Retina (tissue), 1 donor: ENCODE results near the gene GSTM5.
A peak's percentile ranks its signal among the peaks of the same experiment; 100 is the strongest.
"Not testable (repeated sequence)": the region's sequence is repeated elsewhere in the genome, so short reads cannot be mapped to it uniquely, and the experiment has no call there.

Experiments used
- DNase-seq: peaks from one replicate; pipeline ENCODE4 v3.0.0-alpha.2; 2016

Gene GSTM5

GRCh38 chr1:109732390-109732881, 20.4 kb downstream of the GSTM5 start:
- no peak for DNase-seq

GRCh38 chr1:109733236-109733870, 21.3 kb downstream of the GSTM5 start:
- DNase-seq: no peak

DNA sequence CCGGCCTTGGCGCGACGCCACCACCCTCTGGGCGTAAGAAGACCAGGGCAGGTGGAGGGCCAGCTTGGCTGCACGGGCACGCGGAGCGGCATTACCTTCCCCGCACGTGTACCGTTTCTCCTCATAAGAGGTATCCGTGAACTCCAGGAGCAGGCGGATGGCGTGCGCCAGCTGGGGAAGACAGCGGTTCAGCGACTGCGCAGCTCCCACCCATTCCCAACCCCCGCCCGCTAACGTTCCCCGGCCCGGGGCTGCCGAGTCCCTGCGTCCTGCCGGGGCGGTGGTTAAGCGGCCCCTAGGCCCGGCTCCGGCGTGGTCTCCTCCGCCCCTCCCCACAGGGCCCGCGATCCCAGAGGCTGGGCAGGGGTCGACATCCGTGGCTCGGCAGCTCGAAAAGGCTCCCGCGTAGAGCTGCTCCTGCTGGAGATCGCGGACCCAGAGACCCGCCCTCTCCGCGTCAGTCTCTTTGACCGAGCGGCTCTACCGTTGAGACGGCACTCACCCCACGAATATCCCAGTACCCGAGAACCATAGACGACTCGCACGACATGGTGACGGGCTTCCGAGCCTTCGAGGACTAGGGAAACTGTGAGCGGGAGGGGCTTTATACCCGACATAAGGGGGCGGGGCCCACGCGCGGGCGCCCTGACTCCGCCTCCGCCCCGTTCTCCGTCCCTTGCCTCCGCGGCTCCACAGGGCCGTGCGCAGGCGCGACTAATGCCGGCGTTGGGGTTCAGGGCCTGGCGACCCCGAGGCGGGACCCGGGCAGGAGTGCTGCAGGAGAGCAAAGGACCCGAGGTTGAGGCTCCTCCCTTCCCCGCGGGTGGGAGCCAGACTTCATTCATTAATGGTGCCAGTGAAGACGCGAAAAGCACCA, 27.9 kb downstream of the GSTM5 start:
- DNase-seq: peak; percentile 97

- DNase-seq: no peak
Observed at GRCh38 chr1:109740615-109741373, 28.7 kb downstream of the GSTM5 start, which contains the start of gene GSTM3. GSTM3 (minus strand) TSS chr1:109741038; CDS start chr1:109740287, 751 bp downstream.

GRCh38 chr1:109748311-109748710, 36.3 kb downstream of the GSTM5 start:
- not testable (repeated sequence) for DNase-seq

GRCh38 chr1:109749221-109749620, 37.2 kb downstream of the GSTM5 start:
- no peak for DNase-seq

- DNase-seq: no peak
Observed at GRCh38 chr1:109750241-109750882, 38.3 kb downstream of the GSTM5 start.

DNA sequence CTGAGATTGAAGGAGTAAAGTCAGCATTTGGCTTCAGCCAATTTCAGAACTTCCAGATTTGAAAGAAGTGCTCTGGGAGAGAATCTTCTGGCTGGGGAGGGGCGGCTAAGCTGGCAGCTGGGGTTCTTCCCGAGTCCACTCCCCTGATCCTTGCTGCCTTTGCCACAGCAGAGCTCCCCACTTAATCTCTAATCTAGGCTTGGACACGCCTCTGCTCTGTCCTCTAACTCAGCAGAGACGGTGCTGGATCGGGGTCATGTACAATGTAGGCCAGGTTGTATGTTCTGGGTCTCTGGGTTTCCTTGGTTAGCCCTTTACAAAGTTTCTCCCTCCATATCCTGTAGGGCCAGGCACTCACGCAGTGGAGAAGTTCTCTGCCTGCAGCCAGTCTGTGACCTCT, 38.9 kb downstream of the GSTM5 start:
- DNase-seq: no peak

GRCh38 chr1:109751531-109752260, 39.6 kb downstream of the GSTM5 start:
- no peak for DNase-seq

- DNase-seq: no peak
Observed at GRCh38 chr1:109754738-109755137, 42.7 kb downstream of the GSTM5 start.

- DNase-seq: not testable (repeated sequence)
Observed at GRCh38 chr1:109756325-109756724, 44.3 kb downstream of the GSTM5 start.

GRCh38 chr1:109756848-109757521, 44.9 kb downstream of the GSTM5 start:
- no peak for DNase-seq

DNA sequence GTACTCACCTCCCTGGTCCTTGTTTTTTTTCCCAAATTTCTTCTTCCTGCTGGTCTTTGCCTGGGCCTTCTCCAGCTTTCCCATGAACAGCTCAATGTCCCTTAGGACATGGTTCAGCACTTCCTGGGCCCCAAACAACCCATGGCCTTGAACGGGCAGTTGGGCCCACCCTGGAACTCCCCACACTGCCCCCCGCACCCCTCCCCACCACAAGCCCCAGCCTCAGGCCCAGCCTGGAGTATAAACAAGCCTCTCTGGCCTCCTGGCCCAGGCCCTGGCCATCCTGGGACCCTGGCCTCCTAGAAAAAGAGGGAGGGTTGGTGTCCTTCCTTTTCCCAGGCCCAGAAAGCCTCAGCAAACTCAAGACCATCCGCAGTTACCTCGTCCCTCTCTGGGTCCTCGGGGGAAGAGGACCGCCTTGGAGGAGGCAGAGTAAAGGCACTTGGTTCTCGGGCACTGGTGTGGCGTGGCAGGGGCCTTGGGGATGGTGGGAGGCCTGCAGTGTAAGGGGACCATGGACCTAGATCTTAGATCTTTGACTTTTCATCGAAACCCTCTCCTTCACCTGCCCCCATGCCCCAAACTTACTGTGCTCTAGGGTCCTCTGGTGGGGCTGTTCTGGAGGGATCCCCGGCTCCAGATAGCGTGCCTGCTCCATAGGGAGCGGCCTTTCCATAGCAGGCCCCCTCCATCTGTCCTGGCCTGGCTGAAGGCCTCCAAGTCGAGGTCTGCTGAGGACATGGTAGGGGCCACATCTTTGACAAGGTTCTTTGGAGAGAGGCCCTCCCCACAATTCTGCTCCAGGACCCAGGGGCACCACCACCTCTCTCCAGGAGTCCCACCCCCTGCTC, 46.1 kb downstream of the GSTM5 start:
- no peak for DNase-seq

GRCh38 chr1:109759513-109760334, 47.7 kb downstream of the GSTM5 start:
- DNase-seq: no peak

DNA sequence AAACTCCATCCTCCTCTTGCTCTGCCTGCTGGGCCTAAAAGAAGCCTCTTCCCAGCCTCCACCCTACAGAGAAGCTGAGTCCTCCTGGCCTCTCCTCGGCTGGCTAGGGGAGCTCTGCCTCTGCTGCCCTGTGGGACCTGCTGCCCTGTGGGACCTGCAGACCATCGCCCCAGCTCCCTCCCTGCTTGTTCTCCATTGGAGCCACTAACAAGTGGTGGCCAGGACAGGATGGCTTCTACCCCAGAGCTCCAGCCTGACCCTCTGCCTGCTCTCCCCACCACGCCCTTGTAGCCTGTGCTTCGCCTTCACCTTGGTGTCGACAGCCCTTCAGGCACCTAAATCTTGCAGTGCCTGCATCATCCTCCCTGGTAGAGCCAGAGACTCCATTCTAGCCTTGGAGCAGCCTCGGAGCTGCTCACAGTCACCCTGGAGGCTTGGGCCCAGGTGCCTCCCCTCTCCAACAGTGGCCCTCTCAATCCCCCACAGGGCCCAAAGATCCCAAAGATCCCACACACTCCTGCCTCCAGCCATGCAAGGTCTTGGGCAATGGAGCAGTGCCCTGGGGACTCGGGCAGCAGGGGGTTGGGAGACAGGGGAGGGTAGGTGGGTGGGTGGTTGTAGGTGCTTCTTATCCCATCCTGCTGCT, 48.7 kb downstream of the GSTM5 start:
- no peak for DNase-seq

DNA sequence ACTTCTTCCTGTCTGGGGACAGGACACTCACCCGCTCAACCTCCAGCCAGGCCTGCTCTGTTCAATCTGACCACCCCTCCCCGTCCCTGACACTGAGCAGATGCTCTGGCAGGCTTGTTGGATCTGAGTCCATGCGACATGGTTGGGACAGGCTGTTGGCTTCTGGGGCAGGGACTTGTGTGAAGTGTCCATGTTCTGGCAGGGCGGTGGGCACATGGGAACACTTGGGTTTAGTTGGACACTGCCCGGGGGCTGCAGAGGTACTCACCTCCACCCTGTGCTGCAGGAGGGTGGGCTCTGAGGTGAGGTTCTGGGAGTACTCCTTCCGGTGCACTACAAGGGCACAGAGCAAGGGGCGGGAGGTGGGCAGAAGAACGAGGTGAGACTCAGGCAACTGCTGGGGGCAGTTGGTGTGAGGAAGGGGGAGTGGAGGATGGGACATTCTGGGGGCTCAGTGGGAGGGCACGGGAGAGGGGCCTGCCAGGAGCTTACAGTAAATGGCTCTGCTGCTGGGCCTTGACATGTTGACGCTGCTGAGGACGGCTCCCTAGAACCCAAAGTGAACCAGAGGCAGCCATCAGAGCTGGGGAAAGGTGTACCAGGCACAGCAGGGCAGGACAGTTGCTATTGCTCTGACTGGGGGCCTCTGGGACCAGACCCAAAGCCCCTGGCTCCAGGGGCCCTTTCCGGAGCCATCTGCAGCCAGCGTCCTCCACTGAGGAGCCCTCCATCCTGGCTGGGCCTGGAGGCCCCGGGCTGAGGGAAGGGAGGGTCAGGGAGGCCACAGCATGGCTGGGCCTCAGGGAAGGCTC, 49.4 kb downstream of the GSTM5 start:
- no peak for DNase-seq

DNA sequence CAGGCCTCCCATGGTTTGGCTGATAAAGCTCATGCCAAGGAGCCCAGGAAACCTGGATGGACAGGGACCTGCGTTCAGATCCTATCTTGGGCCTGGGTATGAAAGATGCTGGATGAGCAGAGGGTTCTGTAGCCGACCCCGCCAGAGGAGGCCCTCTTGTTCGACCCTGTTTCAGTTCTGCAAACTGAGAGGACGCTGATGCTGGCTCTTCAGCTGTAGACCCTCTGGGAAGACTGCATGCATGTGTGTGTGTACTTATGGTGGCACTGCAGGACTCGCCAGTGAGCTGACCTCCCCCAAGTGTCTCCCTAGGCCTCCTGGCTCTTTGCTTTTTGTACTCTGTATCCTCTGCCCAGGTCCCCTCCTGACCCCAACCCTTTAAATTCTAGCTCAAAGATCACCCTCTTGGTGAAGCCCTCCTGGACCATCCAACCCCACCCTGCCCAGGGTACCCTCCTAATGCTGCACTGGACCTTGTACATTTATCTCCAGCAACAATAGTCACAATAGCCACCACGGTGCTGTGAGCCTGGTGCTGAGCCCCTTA, 50.1 kb downstream of the GSTM5 start:
- DNase-seq: no peak
